Measurements from ENCODE around the gene SMAP2. TPM values are rescaled to one million over a fixed set of nuclear protein-coding genes. Genes with fewer than 3 reads are reported as not detected.

Gene SMAP2
- total RNA-seq, 1 donor from 2014 or later = 13.4 TPM

DNA sequence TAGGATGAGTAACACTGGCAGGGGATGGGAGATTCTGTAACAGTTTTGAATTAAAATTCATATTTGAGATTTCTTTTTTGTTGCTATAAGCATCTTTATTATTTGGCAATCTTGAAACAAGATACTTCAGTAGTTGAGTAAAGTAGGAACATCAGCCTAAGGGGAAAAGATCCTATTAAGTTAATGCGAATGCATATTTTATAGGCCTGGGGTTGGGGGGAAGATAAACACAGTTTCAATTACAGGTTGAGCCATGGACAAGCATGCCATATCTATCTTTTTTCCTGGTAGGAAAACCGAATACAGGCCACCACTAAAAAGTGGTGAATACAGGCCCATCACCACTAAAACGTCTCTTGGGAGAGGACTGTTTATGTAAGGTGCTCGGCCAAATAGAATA lies 32.3 kb downstream of the SMAP2 start:
- ATAC-seq (ENCODE audit: poor library complexity) = no peak
- DNase-seq = no peak
- intact Hi-C loops (cut with DNase I) = no loop called here

DNA sequence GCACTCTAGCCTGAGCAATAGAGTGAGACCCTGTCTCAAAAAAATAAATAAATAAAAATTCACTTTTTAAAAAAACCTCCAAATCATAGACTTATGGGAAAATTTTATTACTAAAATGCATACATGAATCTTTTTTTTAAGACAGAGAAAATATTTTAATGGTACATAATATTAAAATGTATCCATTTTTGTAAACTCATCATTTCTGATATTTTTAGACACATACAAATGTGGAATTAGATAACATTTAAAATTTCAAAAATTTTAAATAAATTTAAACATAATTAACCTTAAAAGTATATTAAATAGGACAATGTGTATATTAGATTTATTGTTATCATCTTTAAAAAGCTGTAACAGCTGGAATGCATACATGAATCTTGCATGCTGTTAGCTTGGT lies 33.9 kb downstream of the SMAP2 start:
- DNase-seq (no peak), ATAC-seq (ENCODE audit: poor library complexity) (no peak)
- intact Hi-C loops (cut with DNase I) = no loop called here

- intact Hi-C loops (cut with DNase I) = no loop called here
- DNase-seq (no peak), ATAC-seq (ENCODE audit: poor library complexity) (no peak)
Observed at GRCh38 chr1:40409467-40409866, 35.9 kb downstream of the SMAP2 start.

DNA sequence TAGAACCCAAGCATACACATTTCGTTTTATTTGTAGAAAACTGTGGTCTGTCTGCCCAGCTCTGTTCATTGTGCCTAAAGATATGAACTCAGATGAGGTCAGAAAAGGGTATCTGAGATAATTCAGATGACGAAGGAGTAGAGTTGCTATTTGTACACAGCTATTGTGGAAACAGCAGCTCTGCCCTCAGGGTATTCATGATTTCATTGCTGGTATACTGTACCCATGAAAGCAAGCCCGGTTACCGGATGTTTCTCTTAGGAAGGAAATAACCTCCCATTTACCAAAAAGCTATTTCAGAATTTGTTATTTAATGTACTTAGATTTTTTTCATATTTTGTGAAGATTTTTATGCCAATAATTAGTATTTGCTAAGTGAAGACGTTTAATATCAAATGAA lies 37.8 kb downstream of the SMAP2 start:
- intact Hi-C loops (cut with DNase I) = no loop called here
- DNase-seq (no peak), ATAC-seq (ENCODE audit: poor library complexity) (no peak)

DNA sequence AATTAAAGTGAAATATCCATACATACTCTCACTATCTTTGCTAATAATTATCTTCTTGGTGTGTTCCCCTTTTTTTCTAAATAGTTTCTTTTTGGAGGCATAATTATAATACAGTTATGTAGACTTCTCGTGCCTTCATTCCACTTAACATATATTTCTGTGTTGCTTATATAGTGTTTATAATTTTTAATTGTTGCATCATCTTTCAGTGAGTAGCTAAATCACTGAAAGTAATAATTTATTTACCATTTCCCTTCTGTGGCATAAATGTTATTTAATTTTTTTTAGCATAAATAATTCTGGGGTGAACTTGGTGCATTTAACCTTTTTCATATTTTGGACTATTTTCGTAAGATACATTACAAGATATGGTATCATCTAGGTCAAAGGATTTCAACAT lies 38.3 kb downstream of the SMAP2 start:
- no peak for DNase-seq
- intact Hi-C loops (cut with DNase I) = no loop called here
- no peak for ATAC-seq (ENCODE audit: poor library complexity)

GRCh38 chr1:40413527-40414252 lies 40.2 kb downstream of the SMAP2 start:
- DNase-seq (no peak), ATAC-seq (ENCODE audit: poor library complexity) (no peak)
- intact Hi-C loops (cut with DNase I) = no loop called here

- intact Hi-C loops (cut with DNase I) = no loop called here
- DNase-seq = no peak
- no peak for ATAC-seq (ENCODE audit: poor library complexity)
Observed at GRCh38 chr1:40414331-40414730, 40.8 kb downstream of the SMAP2 start.

DNA sequence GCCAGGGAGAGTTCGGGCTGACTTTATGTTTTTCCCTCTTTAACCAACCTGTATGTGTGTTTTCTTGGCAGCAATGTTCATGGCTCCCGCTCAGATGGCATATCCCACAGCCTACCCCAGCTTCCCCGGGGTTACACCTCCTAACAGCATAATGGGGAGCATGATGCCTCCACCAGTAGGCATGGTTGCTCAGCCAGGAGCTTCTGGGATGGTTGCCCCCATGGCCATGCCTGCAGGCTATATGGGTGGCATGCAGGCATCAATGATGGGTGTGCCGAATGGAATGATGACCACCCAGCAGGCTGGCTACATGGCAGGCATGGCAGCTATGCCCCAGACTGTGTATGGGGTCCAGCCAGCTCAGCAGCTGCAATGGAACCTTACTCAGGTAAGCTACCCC lies 43.2 kb downstream of the SMAP2 start:
- intact Hi-C loops (cut with DNase I) = no loop called here
- ATAC-seq (ENCODE audit: poor library complexity) (no peak), DNase-seq (no peak)

DNA sequence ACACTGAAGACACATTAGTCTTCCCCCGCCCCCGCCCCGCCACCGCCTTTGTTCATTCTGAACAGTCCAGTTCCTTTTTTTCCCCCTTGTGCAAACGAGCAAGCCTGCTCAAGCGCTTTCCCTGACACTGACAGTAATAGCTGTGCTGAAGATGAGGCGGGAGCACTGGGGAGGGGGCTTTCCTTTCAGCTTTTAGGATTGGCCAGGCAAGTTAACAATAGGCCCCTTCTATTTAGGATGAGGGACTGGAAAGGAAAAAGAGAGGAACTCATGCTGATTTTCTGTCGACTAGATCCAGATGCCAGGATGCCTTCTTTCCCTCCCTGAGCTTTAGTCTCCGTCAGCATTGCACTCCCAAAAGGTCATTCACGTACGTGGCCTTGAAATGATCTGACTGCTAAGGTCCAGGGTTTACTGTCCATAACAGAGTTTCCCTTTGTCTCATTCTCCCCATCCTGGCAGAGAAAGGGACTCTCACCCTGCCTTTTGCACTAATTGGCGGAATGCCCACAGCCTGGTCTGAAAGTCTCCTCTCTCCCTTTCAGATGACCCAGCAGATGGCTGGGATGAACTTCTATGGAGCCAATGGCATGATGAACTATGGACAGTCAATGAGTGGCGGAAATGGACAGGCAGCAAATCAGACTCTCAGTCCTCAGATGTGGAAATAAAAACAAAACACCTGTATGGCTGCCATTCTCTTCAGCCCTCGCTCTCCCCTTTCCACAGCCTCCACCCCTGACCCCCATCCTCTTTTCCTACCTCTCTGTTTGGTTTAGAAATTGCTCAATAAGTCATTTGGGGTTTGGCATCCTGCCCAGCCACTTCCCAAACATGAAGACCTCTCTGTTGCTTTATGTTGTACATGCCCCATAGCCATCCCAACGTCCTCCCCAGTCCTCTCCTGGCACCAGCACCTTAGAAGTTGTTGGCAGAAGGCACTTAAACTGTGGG lies 48.2 kb downstream of the SMAP2 start:
- intact Hi-C loops (cut with DNase I) = no loop called here
- DNase-seq (no peak), ATAC-seq (ENCODE audit: poor library complexity) (peak; percentile 19)

DNA sequence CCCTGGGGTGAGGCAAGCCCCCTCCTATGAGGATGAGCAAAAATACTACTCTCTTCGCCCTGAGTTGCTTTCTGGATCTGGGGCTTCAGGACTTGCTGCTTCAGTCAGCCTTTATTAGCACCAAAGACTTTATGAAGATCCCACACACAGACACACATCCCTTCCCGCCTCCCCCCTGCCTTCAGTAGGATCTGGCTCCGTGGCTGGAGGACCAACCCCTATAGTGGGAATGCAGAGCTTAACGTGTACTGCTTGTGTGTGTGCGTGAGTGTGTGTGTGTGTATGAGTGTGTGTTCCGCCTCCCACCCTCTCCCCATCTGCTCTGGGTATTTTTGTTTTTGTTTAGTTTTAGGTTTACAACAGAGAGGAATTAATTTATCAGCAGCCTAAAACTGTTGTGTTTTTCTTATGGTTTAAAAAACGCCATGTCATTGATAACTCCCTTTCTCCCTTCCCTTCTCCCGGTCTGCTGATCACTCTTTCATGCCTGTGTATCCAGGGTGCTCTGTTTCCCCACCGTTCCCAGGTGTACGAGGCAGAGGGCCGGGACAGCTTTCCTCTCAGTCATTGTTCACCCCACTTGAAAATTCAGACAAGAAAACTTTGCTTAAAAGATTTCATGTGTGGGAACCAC lies 49.2 kb downstream of the SMAP2 start:
- ATAC-seq (ENCODE audit: poor library complexity) = no peak
- no peak for DNase-seq
- intact Hi-C loops (cut with DNase I) = no loop called here

- DNase-seq = no peak
- peak; percentile 49 for ATAC-seq (ENCODE audit: poor library complexity)
- intact Hi-C loops (cut with DNase I) = no loop called here
Observed at GRCh38 chr1:40423264-40423642, 49.7 kb downstream of the SMAP2 start.

DNA sequence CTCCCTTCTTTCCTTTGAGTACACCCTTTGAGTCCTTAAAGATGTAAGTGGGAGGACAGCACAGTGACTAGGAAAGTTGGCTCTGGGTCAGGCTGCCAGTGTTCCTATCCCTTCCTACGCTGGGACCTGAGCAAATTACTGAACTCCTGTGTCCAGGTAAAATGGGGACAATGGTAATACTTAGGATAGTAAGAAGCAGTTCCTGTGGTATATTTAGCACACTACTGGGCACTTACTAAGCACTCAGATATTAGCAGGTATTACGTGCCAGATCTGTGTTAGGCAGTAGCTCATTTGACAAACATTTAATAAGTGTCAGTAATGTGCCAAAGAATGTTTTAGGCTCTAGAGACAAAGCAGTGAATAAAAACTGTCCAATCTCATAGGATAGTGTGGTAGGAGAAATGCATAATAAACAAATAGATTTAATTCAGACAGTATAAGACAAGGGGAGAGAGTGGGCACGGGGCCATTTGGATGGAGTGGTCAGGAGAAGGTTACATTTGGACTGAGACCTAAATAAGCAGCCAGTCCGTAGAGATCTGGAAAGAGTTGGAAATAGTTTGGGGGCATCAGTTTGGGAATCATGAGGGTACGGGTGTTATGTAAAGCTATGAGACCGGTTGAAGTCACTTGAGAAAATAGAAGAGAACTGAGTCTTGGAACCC lies 50.6 kb downstream of the SMAP2 start:
- ATAC-seq (ENCODE audit: poor library complexity) (peak; percentile 77), DNase-seq (no peak)
- intact Hi-C loops (cut with DNase I) = no loop called here

DNA sequence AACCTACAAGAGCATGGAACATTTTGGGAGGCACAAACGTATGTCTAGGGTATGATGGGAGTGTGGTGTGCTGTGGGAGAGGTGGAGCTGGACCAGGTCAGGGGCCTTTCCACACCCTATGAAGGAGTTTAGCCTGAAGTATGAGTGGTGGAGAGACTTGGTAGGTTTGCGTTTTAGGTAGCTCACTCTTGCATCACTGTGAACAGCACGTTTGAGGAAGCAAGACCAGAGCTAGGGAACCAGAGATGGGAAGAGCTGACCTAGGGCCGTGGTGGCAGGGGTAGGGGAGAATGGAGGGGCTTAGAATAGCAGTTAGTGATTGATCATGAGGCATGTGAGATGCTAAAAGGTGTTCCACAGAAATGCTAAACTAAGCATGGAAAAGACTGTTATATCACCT lies 51.7 kb downstream of the SMAP2 start:
- intact Hi-C loops (cut with DNase I) = no loop called here
- DNase-seq (no peak), ATAC-seq (ENCODE audit: poor library complexity) (no peak)

DNA sequence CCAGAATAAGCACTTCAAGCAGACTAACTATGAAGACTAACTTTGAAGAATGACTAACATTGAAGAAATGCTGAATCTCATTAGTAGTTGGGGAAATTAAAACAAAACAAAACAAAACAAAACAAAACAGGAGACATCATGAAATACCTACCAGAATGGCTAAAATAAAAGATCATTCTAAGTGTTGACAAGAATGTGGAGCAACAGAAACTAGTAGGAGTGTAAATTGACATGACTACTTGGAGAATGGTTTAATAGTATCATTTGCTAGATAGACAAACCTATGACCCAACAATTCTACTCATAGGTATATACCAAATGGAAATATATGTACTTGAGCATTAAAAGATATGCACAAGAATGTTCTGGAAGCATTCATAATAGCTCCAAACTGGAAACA lies 57.9 kb downstream of the SMAP2 start:
- ATAC-seq (ENCODE audit: poor library complexity) (no peak), DNase-seq (no peak)
- intact Hi-C loops (cut with DNase I) = no loop called here

DNA sequence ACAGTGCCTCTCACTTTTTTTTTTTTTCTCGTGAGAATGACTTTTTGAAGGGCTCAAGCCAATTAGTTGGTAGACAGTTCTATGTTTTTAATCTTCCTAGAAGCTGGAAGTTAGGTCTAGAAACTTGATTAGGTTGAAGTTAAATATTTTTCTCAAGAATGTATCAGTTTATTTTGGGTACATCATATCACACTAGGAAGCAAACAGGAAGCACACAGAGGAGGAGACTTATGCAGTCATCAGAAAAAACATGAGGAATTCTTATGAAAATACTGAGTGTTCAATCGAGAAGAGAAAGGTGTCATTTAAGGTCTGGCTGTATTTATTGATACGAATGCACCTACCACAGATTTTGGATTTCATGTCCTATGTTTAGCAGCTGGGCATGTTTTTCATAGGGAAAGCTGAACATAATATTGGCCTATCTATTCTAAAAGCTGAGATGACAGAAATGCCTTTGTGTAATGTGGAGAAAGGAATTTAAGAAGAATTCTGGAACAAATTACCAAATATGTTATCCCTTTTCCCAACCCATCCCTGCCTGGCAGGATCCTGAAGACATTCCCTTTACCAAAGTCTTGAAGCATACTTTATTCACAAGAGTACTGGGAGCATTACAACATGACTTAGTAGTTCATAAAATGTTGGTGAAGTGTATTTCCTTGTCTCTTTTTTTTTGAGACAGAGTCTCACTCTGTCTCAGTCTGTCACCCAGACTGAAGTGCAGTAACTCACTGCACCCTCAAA lies 59.3 kb downstream of the SMAP2 start:
- ATAC-seq (ENCODE audit: poor library complexity) = no peak

GRCh38 chr1:40435471-40435870 lies 61.9 kb downstream of the SMAP2 start:
- intact Hi-C loops (cut with DNase I) = no loop called here
- ATAC-seq (ENCODE audit: poor library complexity) = no peak
- no peak for DNase-seq

More for the DNA sequence above, 59.3 kb downstream of the SMAP2 start:
- intact Hi-C loops (cut with DNase I) = no loop called here
- DNase-seq = no peak

DNA sequence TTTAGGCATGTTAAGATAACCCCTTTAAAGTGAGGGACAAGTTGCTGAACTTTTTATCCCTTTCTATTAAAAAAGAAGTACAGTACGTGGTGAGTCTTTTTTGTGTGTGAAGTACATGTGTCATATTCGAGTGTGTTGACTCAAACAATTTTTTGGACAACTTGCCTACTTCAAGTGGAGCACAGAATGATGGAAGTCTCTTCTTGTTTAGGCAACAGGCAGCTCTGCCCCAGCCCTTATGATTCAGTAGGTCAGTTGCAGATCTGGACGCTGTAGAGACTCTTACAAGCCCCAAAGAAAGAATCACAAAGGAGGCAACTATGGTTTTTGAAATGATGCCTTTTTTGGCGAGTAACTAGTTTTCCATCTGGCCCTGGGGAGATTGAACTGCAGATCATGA lies 62.3 kb downstream of the SMAP2 start:
- no peak for ATAC-seq (ENCODE audit: poor library complexity)
- no peak for DNase-seq
- intact Hi-C loops (cut with DNase I) = no loop called here

DNA sequence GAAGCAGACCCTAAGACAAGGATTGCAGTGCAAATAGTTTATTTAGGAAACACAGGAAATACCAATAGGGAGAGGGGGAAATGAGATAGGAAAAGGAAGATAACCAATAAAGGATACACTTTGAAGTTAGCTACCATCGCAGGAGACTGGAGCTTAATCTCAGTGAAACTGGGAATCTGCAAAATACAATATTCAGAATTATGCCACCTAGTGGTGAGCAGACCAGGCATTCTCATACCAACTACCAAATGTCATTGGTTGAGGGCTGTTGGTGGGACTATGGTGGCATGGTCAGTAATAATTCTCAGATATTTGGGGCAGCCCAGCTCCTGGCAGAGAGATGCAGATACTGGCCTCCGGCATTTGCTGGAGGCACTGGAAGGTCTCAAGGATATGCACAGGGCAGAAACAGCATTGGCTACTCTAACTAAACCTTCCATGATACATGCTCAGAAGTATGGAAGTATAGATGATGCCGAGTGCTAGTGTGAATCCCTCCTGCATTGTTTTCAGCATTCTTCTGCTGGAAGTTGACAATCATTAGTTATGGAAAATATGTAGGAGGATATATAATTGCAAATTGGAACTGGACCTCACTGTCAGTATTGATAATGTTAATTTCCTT lies 65.0 kb downstream of the SMAP2 start:
- no peak for ATAC-seq (ENCODE audit: poor library complexity)
- DNase-seq = no peak
- intact Hi-C loops (cut with DNase I) = no loop called here

Data from Right ventricle myocardium superior (tissue), 1 donor.